CD14-positive monocyte (primary cell): ENCODE data around the gene SYNE2. TPM values are rescaled to one million over a fixed set of nuclear protein-coding genes. Genes with fewer than 3 reads are reported as not detected.

Experiments used
- DNase-seq, 3 donors: peaks; one replicate each; pipeline ENCODE4 v3.0.0-alpha.2; 2011 to 2022
- H2AFZ ChIP-seq: 2 replicates; pipeline ENCODE4 v1.6.0; 2012; ENCODE audit warnings: mild to moderate bottlenecking, low read depth, low read length, inconsistent platforms; ENCODE audit not compliant: insufficient read depth, poor library complexity, severe bottlenecking
- H3K27ac ChIP-seq, 2 donors: 1 replicate in 1 of 2; 2 replicates in 1 of 2; pipeline ENCODE4 v1.5.1; 2012 to 2013; ENCODE audit warnings: low read length in 2 of 2, control low read depth in 1 of 2, inconsistent platforms in 1 of 2, low read depth in 1 of 2, mild to moderate bottlenecking in 1 of 2
- H3K27me3 ChIP-seq, 2 donors: one replicate each; pipeline versions ENCODE4 v1.6.0 to v1.6.1; 2011 to 2013; ENCODE audit warnings: low read length in 2 of 2; ENCODE audit not compliant: control insufficient read depth in 2 of 2, insufficient read depth in 2 of 2
- H3K36me3 ChIP-seq, 2 donors: replicated peaks in 1 of 2; 1 replicate in 1 of 2; 2 replicates in 1 of 2; pipeline versions ENCODE4 v1.5.1 to v1.6.1; 2012 to 2013; ENCODE audit warnings: low read length in 2 of 2, control low read depth in 1 of 2, inconsistent platforms in 1 of 2, mild to moderate bottlenecking in 1 of 2; ENCODE audit not compliant: insufficient read depth in 2 of 2, control insufficient read depth in 1 of 2
- H3K4me1 ChIP-seq, 2 donors: 1 replicate in 1 of 2; 2 replicates in 1 of 2; pipeline versions ENCODE4 v1.5.1 to v1.6.1; 2012 to 2013; ENCODE audit warnings: low read length in 2 of 2, control low read depth in 1 of 2, inconsistent platforms in 1 of 2, mild to moderate bottlenecking in 1 of 2, moderate library complexity in 1 of 2; ENCODE audit not compliant: insufficient read depth in 2 of 2, control insufficient read depth in 1 of 2
- H3K4me2 ChIP-seq: replicated peaks from 2 replicates; pipeline ENCODE3; 2012; ENCODE audit warnings: low read length, moderate library complexity, mild to moderate bottlenecking; ENCODE audit not compliant: poor library complexity, severe bottlenecking; ENCODE audit errors: extremely low read depth
- H3K4me3 ChIP-seq, 3 experiments: fragments of 200-600 bp in 1 of 3; sonication (generic) in 1 of 3; replicated peaks in 1 of 3; 1 replicate in 2 of 3; 2 replicates in 1 of 3; pipeline ENCODE4 v1.5.1; 2011 to 2013; ENCODE audit warnings: low read length in 3 of 3, mild to moderate bottlenecking in 3 of 3, control low read depth in 2 of 3, low read depth in 2 of 3, inconsistent platforms in 1 of 3, moderate library complexity in 1 of 3
- H3K79me2 ChIP-seq: 2 replicates; pipeline ENCODE4 v1.6.0; 2012; ENCODE audit warnings: mild to moderate bottlenecking, control low read depth, inconsistent platforms, low read length, moderate library complexity; ENCODE audit not compliant: insufficient read depth
- H3K9ac ChIP-seq: 2 replicates; pipeline ENCODE4 v1.6.0; 2017; ENCODE audit warnings: low read length, mild to moderate bottlenecking; ENCODE audit not compliant: insufficient read depth, poor library complexity, severe bottlenecking
- H3K9me3 ChIP-seq, 2 donors: replicated peaks in 1 of 2; 1 replicate in 1 of 2; 2 replicates in 1 of 2; pipeline versions ENCODE4 v1.5.1 to v1.6.1; 2012 to 2013; ENCODE audit warnings: low read length in 2 of 2, control low read depth in 1 of 2; ENCODE audit not compliant: control insufficient read depth in 1 of 2, insufficient read depth in 1 of 2
- H4K20me1 ChIP-seq: 2 replicates; pipeline ENCODE4 v1.6.0; 2012; ENCODE audit warnings: mild to moderate bottlenecking, low read length, control low read depth, moderate library complexity; ENCODE audit not compliant: insufficient read depth
- H3K27ac Mint-ChIP-seq, 7 donors: one replicate each; pipeline ENCODE4 v1.8.0; 2020; ENCODE audit warnings: mild to moderate bottlenecking in 7 of 7, mixed read lengths in 7 of 7, moderate library complexity in 6 of 7, inconsistent platforms in 2 of 7
- H3K27me3 Mint-ChIP-seq, 3 donors: one replicate each; pipeline ENCODE4 v1.8.0; 2021 to 2022; ENCODE audit warnings: low read depth in 3 of 3, mild to moderate bottlenecking in 3 of 3, mixed read lengths in 3 of 3, moderate library complexity in 3 of 3, inconsistent platforms in 1 of 3
- H3K36me3 Mint-ChIP-seq, 2 donors: one replicate each; pipeline ENCODE4 v1.8.0; 2020; ENCODE audit warnings: mixed read lengths in 2 of 2, inconsistent platforms in 1 of 2, mild to moderate bottlenecking in 1 of 2
- H3K4me1 Mint-ChIP-seq: one replicate; pipeline ENCODE4 v1.8.0; 2020; ENCODE audit warnings: mild to moderate bottlenecking, mixed read lengths
- H3K4me3 Mint-ChIP-seq, 2 donors: one replicate each; pipeline ENCODE4 v1.8.0; 2020; ENCODE audit warnings: mild to moderate bottlenecking in 2 of 2, mixed read lengths in 2 of 2, moderate library complexity in 1 of 2
- H3K9me3 Mint-ChIP-seq, 7 donors: one replicate each; pipeline ENCODE4 v1.8.0; 2020 to 2022; ENCODE audit warnings: mixed read lengths in 7 of 7, mild to moderate bottlenecking in 6 of 7, moderate library complexity in 6 of 7, inconsistent platforms in 2 of 7
- WGBS: methylation state at CpG from one replicate; pipeline ENCODE4 v1.1.5; 2013; ENCODE audit warnings: missing lambda C conversion rate; ENCODE audit not compliant: insufficient coverage; 5-methylcytosine and 5-hydroxymethylcytosine counted together
- intact Hi-C, 2 donors: fragments of 100-400 bp; cut with micrococcal nuclease; formaldehyde crosslinking; loops; one replicate each; pipeline versions ENCODE4 v1.15.0 to v1.15.1; 2023
- polyA plus RNA-seq, 3 donors: library from polyadenylated mRNA; depleted of rRNA in 1 of 3; unstranded in 2 of 3; stranded (reverse) in 1 of 3; fragments of 300-500 nt in 2 of 3; fragments of >200 nt in 1 of 3; fragmentation: Illumina TruSeq in 2 of 3; gene quantifications; 1 replicate in 2 of 3; 2 replicates in 1 of 3; pipeline ENCODE4 v1.2.3, GENCODE V29; 2012 to 2021
- TF ChIP-seq, protein P1 (sequence below): fragments of 200-600 bp; IDR thresholded peaks from one replicate; pipeline ENCODE4 v1.8.0; 2022; ENCODE audit warnings: antibody characterized with exemption, mild to moderate bottlenecking

SYNE2 gene
- polyA plus RNA-seq, 3 donors: 0.06 to 0.46 (median 0.44) TPM

DNA sequence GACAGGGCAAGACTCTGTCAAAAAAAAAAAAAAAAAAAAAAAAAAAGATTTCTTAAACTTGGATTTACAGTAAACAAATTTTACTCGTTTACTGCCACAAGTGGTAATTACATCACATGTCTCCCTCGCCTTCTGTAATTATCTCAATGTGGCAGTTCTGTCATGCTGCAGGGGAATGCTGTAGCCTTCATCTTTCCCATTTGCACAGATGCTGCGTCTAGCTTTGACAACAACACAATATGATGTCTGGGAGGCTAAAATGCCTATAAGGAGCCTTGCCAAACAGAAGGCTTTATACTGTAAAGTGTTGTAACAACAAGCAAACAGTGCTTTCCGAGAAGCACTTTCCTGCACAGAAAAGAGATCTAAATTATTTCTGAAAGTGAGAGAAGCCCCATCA lies 392.7 kb downstream of the SYNE2 start:
- Histone ChIP-seq H3K4me3 (no peak overlapping the region), H3K36me3 (no peaks in the 10 kb centered on the region), H3K9me3 (peaks cover 0 to 3% of the 10 kb centered on the region in 2 donors), H3K4me2 (no peak overlapping the region), H4K20me1 (no peaks in the 10 kb centered on the region), H2AFZ (no peak overlapping the region), H3K27me3 (no peaks in the 10 kb centered on the region), H3K4me1 (no peaks in the 10 kb centered on the region), H3K9ac (no peak overlapping the region), H3K79me2 (no peaks in the 10 kb centered on the region), H3K27ac (no peak overlapping the region)
- H3K36me3 Mint-ChIP-seq: no peaks in the 10 kb centered on the region
- H3K27me3 Mint-ChIP-seq: peaks cover 0 to 3% (median 0%) of the 10 kb centered on the region in 3 donors
- TF ChIP-seq, protein P1, sequence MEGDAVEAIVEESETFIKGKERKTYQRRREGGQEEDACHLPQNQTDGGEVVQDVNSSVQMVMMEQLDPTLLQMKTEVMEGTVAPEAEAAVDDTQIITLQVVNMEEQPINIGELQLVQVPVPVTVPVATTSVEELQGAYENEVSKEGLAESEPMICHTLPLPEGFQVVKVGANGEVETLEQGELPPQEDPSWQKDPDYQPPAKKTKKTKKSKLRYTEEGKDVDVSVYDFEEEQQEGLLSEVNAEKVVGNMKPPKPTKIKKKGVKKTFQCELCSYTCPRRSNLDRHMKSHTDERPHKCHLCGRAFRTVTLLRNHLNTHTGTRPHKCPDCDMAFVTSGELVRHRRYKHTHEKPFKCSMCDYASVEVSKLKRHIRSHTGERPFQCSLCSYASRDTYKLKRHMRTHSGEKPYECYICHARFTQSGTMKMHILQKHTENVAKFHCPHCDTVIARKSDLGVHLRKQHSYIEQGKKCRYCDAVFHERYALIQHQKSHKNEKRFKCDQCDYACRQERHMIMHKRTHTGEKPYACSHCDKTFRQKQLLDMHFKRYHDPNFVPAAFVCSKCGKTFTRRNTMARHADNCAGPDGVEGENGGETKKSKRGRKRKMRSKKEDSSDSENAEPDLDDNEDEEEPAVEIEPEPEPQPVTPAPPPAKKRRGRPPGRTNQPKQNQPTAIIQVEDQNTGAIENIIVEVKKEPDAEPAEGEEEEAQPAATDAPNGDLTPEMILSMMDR: no peak
- no peak for DNase-seq
- H3K4me3 Mint-ChIP-seq: no peak overlapping the region
- peaks cover 0 to 10% (median 2%) of the 10 kb centered on the region in 7 donors for H3K9me3 Mint-ChIP-seq
- no peaks in the 10 kb centered on the region for H3K4me1 Mint-ChIP-seq
- intact Hi-C loops: no loop called here
- no peak overlapping the region for H3K27ac Mint-ChIP-seq
- no CpG with 5 or more reads among the region's 4 CpGs for WGBS

DNA sequence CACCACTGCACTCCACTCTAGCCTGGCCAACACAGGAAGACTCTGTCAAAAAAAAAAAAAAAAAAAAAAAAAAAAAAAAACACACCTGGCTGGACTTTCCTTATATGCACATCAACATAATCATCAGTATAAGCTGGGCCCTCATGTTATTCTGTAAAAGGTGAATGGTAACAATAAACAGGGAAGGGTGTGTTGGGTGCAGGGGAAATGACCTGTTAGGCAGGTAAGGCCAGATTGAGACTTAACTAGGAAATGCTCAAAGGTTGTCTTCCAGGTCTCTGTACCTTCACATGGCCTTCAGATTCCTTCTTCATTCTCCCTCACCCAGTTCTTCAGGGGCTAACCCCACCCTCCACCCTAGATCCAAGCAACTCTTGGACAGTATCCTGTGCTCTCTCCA lies 393.9 kb downstream of the SYNE2 start:
- TF ChIP-seq, protein P1: no peak
- Histone ChIP-seq H3K9me3 (peaks cover 0 to 3% of the 10 kb centered on the region in 2 donors), H3K27ac (no peak overlapping the region), H3K79me2 (no peaks in the 10 kb centered on the region), H2AFZ (no peak overlapping the region), H3K36me3 (no peaks in the 10 kb centered on the region), H3K4me2 (no peak overlapping the region), H3K4me1 (no peaks in the 10 kb centered on the region), H3K9ac (no peak overlapping the region), H4K20me1 (no peaks in the 10 kb centered on the region), H3K4me3 (no peak overlapping the region), H3K27me3 (no peaks in the 10 kb centered on the region)
- Mint-ChIP-seq H3K27me3 (peaks cover 0 to 3% (median 0%) of the 10 kb centered on the region in 3 donors), H3K4me3 (no peak overlapping the region), H3K36me3 (no peaks in the 10 kb centered on the region), H3K27ac (no peak overlapping the region), H3K4me1 (no peaks in the 10 kb centered on the region), H3K9me3 (peaks cover 0 to 10% (median 2%) of the 10 kb centered on the region in 7 donors)
- intact Hi-C loops: no loop called here
- no peak for DNase-seq
